Gastroesophageal sphincter (tissue), 3 donors: ENCODE results near the gene ADD3.

ENCODE experiments used
- CTCF ChIP-seq, 4 experiments: fragments of 200-600 bp in 2 of 4; fragments of 450-650 bp in 2 of 4; sonication (generic) in 1 of 4; IDR thresholded peaks; one replicate each; pipeline ENCODE4 v1.5.1; 2017 to 2019; ENCODE audit warnings: antibody characterized with exemption in 4 of 4, mild to moderate bottlenecking in 2 of 4, moderate library complexity in 2 of 4
- POLR2AphosphoS5 ChIP-seq: sonication (generic); formaldehyde crosslinking; IDR thresholded peaks from one replicate; pipeline ENCODE4 v1.6.1; 2017; ENCODE audit warnings: antibody characterized with exemption

GRCh38 chr10:110007701-110008517, at the start of gene ADD3:
- TF ChIP-seq CTCF (IDR thresholded peaks at IDR 0.05) (no peak), POLR2AphosphoS5 (peak; percentile 19)
